GM19463 (cell line): Measurements from ENCODE around the gene FOXL3.

Source experiments
- ATAC-seq: cut with Tn5 transposase; IDR thresholded peaks from one replicate; pipeline ENCODE4 v1.9.1; 2021; ENCODE audit warnings: mild to moderate bottlenecking, moderate library complexity; ENCODE audit not compliant: unreplicated experiment

Gene FOXL3

GRCh38 chr7:318878-319661, 29.1 kb downstream of the FOXL3 start:
- no peak for ATAC-seq

- no peak for ATAC-seq
These were observed 30.3 kb downstream of the FOXL3 start for GRCh38 chr7:320297-320696.

- no peak for ATAC-seq
These were observed 32.2 kb downstream of the FOXL3 start for GRCh38 chr7:322111-322671.

GRCh38 chr7:322708-323111, 32.7 kb downstream of the FOXL3 start:
- ATAC-seq, result no peak

GRCh38 chr7:323410-323809, 33.4 kb downstream of the FOXL3 start:
- ATAC-seq, result no peak

- ATAC-seq, result no peak
These were observed 34.0 kb downstream of the FOXL3 start for GRCh38 chr7:324011-324410.

- no peak for ATAC-seq
These were observed 35.3 kb downstream of the FOXL3 start for GRCh38 chr7:325051-325798.

- no peak for ATAC-seq
These were observed 35.8 kb downstream of the FOXL3 start for GRCh38 chr7:325811-326210.

GRCh38 chr7:326273-326672, 36.3 kb downstream of the FOXL3 start:
- no peak for ATAC-seq

GRCh38 chr7:326809-327232, 36.9 kb downstream of the FOXL3 start:
- no peak for ATAC-seq

GRCh38 chr7:327233-327931, 37.4 kb downstream of the FOXL3 start:
- no peak for ATAC-seq

GRCh38 chr7:327991-328702, 38.2 kb downstream of the FOXL3 start:
- ATAC-seq, result no peak

GRCh38 chr7:329691-330281, 39.8 kb downstream of the FOXL3 start:
- no peak for ATAC-seq

- no peak for ATAC-seq
These were observed 40.7 kb downstream of the FOXL3 start for GRCh38 chr7:330511-331230.

GRCh38 chr7:332020-332517, 42.1 kb downstream of the FOXL3 start:
- ATAC-seq, result no peak

GRCh38 chr7:332646-333392, 42.8 kb downstream of the FOXL3 start:
- no peak for ATAC-seq

GRCh38 chr7:333393-333764, 43.4 kb downstream of the FOXL3 start:
- no peak for ATAC-seq

GRCh38 chr7:334618-335357, 44.8 kb downstream of the FOXL3 start:
- no peak for ATAC-seq
